ENCODE data around the gene SPATA24.
A peak's percentile ranks its signal among the peaks of the same experiment; 100 is the strongest.

- no peak for TF ChIP-seq YY1 (IDR thresholded peaks at IDR 0.05)
- no peak for TF ChIP-seq SP1 (IDR thresholded peaks at IDR 0.05)
- TF ChIP-seq CTCF (IDR thresholded peaks at IDR 0.05; ENCODE audit: low read depth, low read length, missing input control): peak; percentile 36
- TF ChIP-seq, protein P1, sequence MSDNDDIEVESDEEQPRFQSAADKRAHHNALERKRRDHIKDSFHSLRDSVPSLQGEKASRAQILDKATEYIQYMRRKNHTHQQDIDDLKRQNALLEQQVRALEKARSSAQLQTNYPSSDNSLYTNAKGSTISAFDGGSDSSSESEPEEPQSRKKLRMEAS (IDR thresholded peaks at IDR 0.05): no peak
- no peak for TF ChIP-seq REST (IDR thresholded peaks at IDR 0.05)
- TF ChIP-seq EGR1 (IDR thresholded peaks at IDR 0.05; ENCODE audit: low read depth in 2 of 2): no peak
- TF ChIP-seq HNF4A (conservative IDR thresholded peaks at IDR 0.05): no peak
These were observed 9.7 kb downstream of the SPATA24 start for GRCh38 chr5:139394123-139394653.
